MCF 10A (cell line): ENCODE data around the gene TMEM247. TPM values are rescaled to one million over a fixed set of nuclear protein-coding genes. Genes with fewer than 3 reads are reported as not detected.

Experiments
- BruUV-seq: library from RNA; stranded (reverse); fragments of 400-500 nt; replicated peaks from 2 replicates; lab custom pipeline; 2021; lab: Mats Ljungman, UMichigan
- CTCF ChIA-PET: fragments of 300-600 bp; sonication (Branson Sonifier 250); formaldehyde crosslinking; extraction: SDS; loops from one replicate; lab custom pipeline; 2021; ENCODE audit warnings: antibody characterized with exemption, inconsistent platforms; lab: Yijun Ruan, JAX
- POLR2A ChIA-PET: fragments of 300-600, 350-650 bp; sonication (Branson Sonifier 250); formaldehyde crosslinking; extraction: SDS; loops from one replicate; lab custom pipeline; 2020; ENCODE audit warnings: antibody characterized with exemption, inconsistent platforms; lab: Yijun Ruan, JAX
- DNase-seq: peaks from one replicate; pipeline ENCODE4 v3.0.0-alpha.2; 2018; ENCODE audit not compliant: unreplicated experiment
- H3K27ac Mint-ChIP-seq: one replicate; pipeline ENCODE4 v1.8.0; 2022; ENCODE audit warnings: mild to moderate bottlenecking, low read depth, mixed read lengths; ENCODE audit not compliant: unreplicated experiment
- H3K27me3 Mint-ChIP-seq: one replicate; pipeline ENCODE4 v1.8.0; 2022; ENCODE audit warnings: mixed read lengths; ENCODE audit not compliant: insufficient read depth, unreplicated experiment
- H3K36me3 Mint-ChIP-seq: one replicate; pipeline ENCODE4 v1.8.0; 2022; ENCODE audit warnings: mild to moderate bottlenecking, moderate library complexity, mixed read lengths; ENCODE audit not compliant: insufficient read depth, unreplicated experiment
- H3K4me1 Mint-ChIP-seq: one replicate; pipeline ENCODE4 v1.8.0; 2022; ENCODE audit warnings: mixed read lengths; ENCODE audit not compliant: insufficient read depth, unreplicated experiment
- H3K4me3 Mint-ChIP-seq: one replicate; pipeline ENCODE4 v1.8.0; 2022; ENCODE audit warnings: mild to moderate bottlenecking, moderate library complexity, mixed read lengths; ENCODE audit not compliant: unreplicated experiment
- H3K9me3 Mint-ChIP-seq: one replicate; pipeline ENCODE4 v1.8.0; 2022; ENCODE audit warnings: mixed read lengths; ENCODE audit not compliant: unreplicated experiment
- CTCF ChIP-seq: fragments of 200-600 bp; IDR thresholded peaks from one replicate; pipeline ENCODE4 v1.8.0; 2022; ENCODE audit warnings: antibody characterized with exemption, mild to moderate bottlenecking; ENCODE audit not compliant: unreplicated experiment
- intact Hi-C: fragments of 100-400 bp; cut with micrococcal nuclease; formaldehyde crosslinking; loops from 2 replicates; pipeline ENCODE4 v1.14.1; 2022
- total RNA-seq: library from RNA; stranded (reverse); gene quantifications from 2 replicates; pipeline ENCODE4 v1.2.3, GENCODE V29; 2022

The TMEM247 gene
- total RNA-seq, 1 experiment from 2014 or later, result not detected

GRCh38 chr2:46493241-46493970, 14.0 kb downstream of the TMEM247 start:
- no peaks in the 10 kb centered on the region for H3K36me3 Mint-ChIP-seq
- no peak for TF ChIP-seq CTCF
- ChIA-PET CTCF (interaction anchor here (1.1 kb wide), 1 partner anchor 47 kb away, joined by 3 read pairs; no protein-coding TSS in a partner anchor), POLR2A (interaction anchor here (0.5 to 1.1 kb wide), 3 partner anchors 12 to 384 kb away, joined by 3 read pairs; no protein-coding TSS in a partner anchor)
- H3K9me3 Mint-ChIP-seq, result no peaks in the 10 kb centered on the region
- no peaks in the 10 kb centered on the region for H3K27me3 Mint-ChIP-seq
- no peak overlapping the region for H3K4me3 Mint-ChIP-seq
- intact Hi-C loops, result no loop called here
- BruUV-seq, result no TSS peak
- DNase-seq, result peak; percentile 60
- H3K27ac Mint-ChIP-seq, result peak overlapping the region; percentile 85
- peaks cover 13% of the 10 kb centered on the region for H3K4me1 Mint-ChIP-seq

GRCh38 chr2:46493971-46494250, 14.5 kb downstream of the TMEM247 start:
- intact Hi-C loops, result no loop called here
- no peak for TF ChIP-seq CTCF
- no TSS peak for BruUV-seq
- CTCF ChIA-PET, result interaction anchor here (1.3 kb wide), 1 partner anchor 12 kb away, joined by 3 read pairs; no protein-coding TSS in a partner anchor
- Mint-ChIP-seq H3K36me3 (no peaks in the 10 kb centered on the region), H3K4me3 (no peak overlapping the region), H3K4me1 (peaks cover 12% of the 10 kb centered on the region), H3K9me3 (no peaks in the 10 kb centered on the region), H3K27ac (peak overlapping the region; percentile 85), H3K27me3 (no peaks in the 10 kb centered on the region)
- POLR2A ChIA-PET, result interaction anchor here (0.5 kb wide), 1 partner anchor 302 kb away, joined by 3 read pairs; no protein-coding TSS in a partner anchor
- no peak for DNase-seq

GRCh38 chr2:46494596-46494995, 15.2 kb downstream of the TMEM247 start:
- Mint-ChIP-seq H3K36me3 (no peaks in the 10 kb centered on the region), H3K4me3 (no peak overlapping the region), H3K9me3 (no peaks in the 10 kb centered on the region), H3K27me3 (no peaks in the 10 kb centered on the region), H3K27ac (no peak overlapping the region), H3K4me1 (peaks cover 12% of the 10 kb centered on the region)
- intact Hi-C loops, result no loop called here
- CTCF ChIA-PET, result interaction anchor here (1.0 to 1.3 kb wide), 2 partner anchors 13 to 106 kb away, joined by 3 to 4 read pairs; no protein-coding TSS in a partner anchor
- DNase-seq, result no peak
- BruUV-seq, result no TSS peak
- POLR2A ChIA-PET, result no interaction called here
- no peak for TF ChIP-seq CTCF

GRCh38 chr2:46495231-46496030, 16.1 kb downstream of the TMEM247 start:
- Mint-ChIP-seq H3K27ac (no peak overlapping the region), H3K27me3 (no peaks in the 10 kb centered on the region), H3K4me1 (peaks cover 12% of the 10 kb centered on the region), H3K36me3 (no peaks in the 10 kb centered on the region), H3K9me3 (no peaks in the 10 kb centered on the region), H3K4me3 (no peak overlapping the region)
- ChIA-PET POLR2A (interaction anchor here (0.7 kb wide), 1 partner anchor 42 kb away, joined by 4 read pairs; no protein-coding TSS in a partner anchor), CTCF (interaction anchor here (1.0 to 1.3 kb wide), 2 partner anchors 14 to 105 kb away, joined by 3 to 4 read pairs; no protein-coding TSS in a partner anchor)
- no peak for TF ChIP-seq CTCF
- intact Hi-C loops, result no loop called here
- BruUV-seq, result no TSS peak
- DNase-seq, result no peak
